HEK293T (cell line): Measurements from ENCODE around the gene CIAPIN1.
"Not testable (repeated sequence)": the region's sequence is repeated elsewhere in the genome, so short reads cannot be mapped to it uniquely, and the experiment has no call there.

Experiments used
- CTCF ChIA-PET: fragments of 350-600 bp; formaldehyde crosslinking; extraction: SDS; loops from one replicate; lab custom pipeline; 2021; ENCODE audit warnings: antibody characterized with exemption, inconsistent platforms; lab: Yijun Ruan, JAX
- POLR2A ChIA-PET: fragments of 350-600 bp; formaldehyde crosslinking; extraction: SDS; loops from one replicate; lab custom pipeline; 2020; ENCODE audit warnings: antibody characterized with exemption, inconsistent platforms; lab: Yijun Ruan, JAX
- DNase-seq: peaks from one replicate; pipeline ENCODE4 v3.0.0; 2012; ENCODE audit warnings: mixed read lengths; ENCODE audit errors: extremely low spot score
- ARNT ChIP-seq: fragments of 450-650 bp; IDR thresholded peaks from 2 replicates; pipeline ENCODE4 v1.6.1; 2017; ENCODE audit warnings: mild to moderate bottlenecking
- BHLHE40 ChIP-seq: fragments of 450-650 bp; IDR thresholded peaks from 2 replicates; pipeline ENCODE4 v1.6.1; 2016; ENCODE audit warnings: mild to moderate bottlenecking, moderate library complexity, borderline replicate concordance
- CTBP1 ChIP-seq: fragments of 450-650 bp; IDR thresholded peaks from 2 replicates; pipeline ENCODE4 v1.6.1; 2016; ENCODE audit warnings: borderline replicate concordance
- ELF4 ChIP-seq: fragments of 450-650 bp; IDR thresholded peaks from 2 replicates; pipeline ENCODE4 v1.6.1; 2017; ENCODE audit warnings: antibody characterized with exemption
- FOXA1 ChIP-seq: fragments of 450-650 bp; IDR thresholded peaks from 2 replicates; pipeline ENCODE4 v1.6.1; 2016; ENCODE audit warnings: mild to moderate bottlenecking
- FOXK2 ChIP-seq: fragments of 450-650 bp; IDR thresholded peaks from 2 replicates; pipeline ENCODE4 v1.6.1; 2016; ENCODE audit warnings: mild to moderate bottlenecking
- FOXM1 ChIP-seq: fragments of 450-650 bp; IDR thresholded peaks from 2 replicates; pipeline ENCODE4 v1.6.1; 2017; ENCODE audit warnings: mild to moderate bottlenecking, borderline replicate concordance
- HDGF ChIP-seq: fragments of 450-650 bp; IDR thresholded peaks from 2 replicates; pipeline ENCODE4 v1.6.1; 2017; ENCODE audit warnings: antibody characterized with exemption, borderline replicate concordance
- L3MBTL2 ChIP-seq: fragments of 450-650 bp; conservative IDR thresholded peaks from 2 replicates; pipeline ENCODE4 v1.6.1; 2016; ENCODE audit warnings: mild to moderate bottlenecking
- LEF1 ChIP-seq: fragments of 450-650 bp; IDR thresholded peaks from 2 replicates; pipeline ENCODE4 v1.6.1; 2017; ENCODE audit warnings: mild to moderate bottlenecking, borderline replicate concordance
- NFRKB ChIP-seq: fragments of 450-650 bp; IDR thresholded peaks from 2 replicates; pipeline ENCODE4 v1.6.1; 2016; ENCODE audit warnings: mild to moderate bottlenecking, moderate library complexity
- SP1 ChIP-seq: fragments of 450-650 bp; IDR thresholded peaks from 2 replicates; pipeline ENCODE4 v1.6.1; 2017
- SUZ12 ChIP-seq: fragments of 450-650 bp; IDR thresholded peaks from 2 replicates; pipeline ENCODE4 v1.6.1; 2016; ENCODE audit warnings: mild to moderate bottlenecking
- TARDBP ChIP-seq: fragments of 450-650 bp; IDR thresholded peaks from 2 replicates; pipeline ENCODE4 v1.6.1; 2016
- ZNF384 ChIP-seq: fragments of 450-650 bp; IDR thresholded peaks from 2 replicates; pipeline ENCODE4 v1.6.1; 2016
- TF ChIP-seq, protein P1 (sequence below): fragments of 450-650 bp; IDR thresholded peaks from 2 replicates; pipeline ENCODE4 v1.6.1; 2016

The CIAPIN1 gene

DNA sequence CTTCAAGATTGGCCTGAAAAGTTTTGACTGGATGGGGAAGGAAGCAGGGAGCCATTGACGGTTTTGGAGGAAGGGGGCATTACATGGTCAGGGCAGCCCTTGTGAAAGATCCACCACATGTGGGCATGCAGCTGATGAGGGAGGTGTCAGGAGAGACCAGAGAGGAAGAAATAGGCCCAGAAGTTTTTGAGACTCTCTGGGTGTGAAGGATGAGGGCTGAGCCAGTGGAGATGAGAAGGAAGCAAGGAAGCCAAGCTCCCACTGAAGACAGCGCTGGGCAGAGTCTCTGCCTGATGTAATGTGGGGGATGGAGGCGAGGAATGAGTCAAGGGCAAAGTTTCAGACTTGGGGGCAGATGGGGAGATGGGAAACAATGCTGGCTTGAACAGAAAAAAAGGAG, 42.1 kb downstream of the CIAPIN1 start:
- no peak for DNase-seq
- POLR2A ChIA-PET: interaction anchor here (1.9 kb wide), 1 partner anchor 12 kb away, joined by 6 read pairs; no protein-coding TSS in a partner anchor
- TF ChIP-seq CTBP1: no peak
- no peak for TF ChIP-seq BHLHE40
- TF ChIP-seq FOXK2: no peak
- TF ChIP-seq L3MBTL2: no peak
- no peak for TF ChIP-seq TARDBP
- no peak for TF ChIP-seq ZNF384
- no peak for TF ChIP-seq ELF4
- TF ChIP-seq HDGF: no peak
- TF ChIP-seq FOXA1: no peak
- TF ChIP-seq FOXM1: no peak
- no peak for TF ChIP-seq SUZ12
- TF ChIP-seq NFRKB: no peak
- TF ChIP-seq SP1: no peak
- no peak for TF ChIP-seq ARNT
- TF ChIP-seq, protein P1, sequence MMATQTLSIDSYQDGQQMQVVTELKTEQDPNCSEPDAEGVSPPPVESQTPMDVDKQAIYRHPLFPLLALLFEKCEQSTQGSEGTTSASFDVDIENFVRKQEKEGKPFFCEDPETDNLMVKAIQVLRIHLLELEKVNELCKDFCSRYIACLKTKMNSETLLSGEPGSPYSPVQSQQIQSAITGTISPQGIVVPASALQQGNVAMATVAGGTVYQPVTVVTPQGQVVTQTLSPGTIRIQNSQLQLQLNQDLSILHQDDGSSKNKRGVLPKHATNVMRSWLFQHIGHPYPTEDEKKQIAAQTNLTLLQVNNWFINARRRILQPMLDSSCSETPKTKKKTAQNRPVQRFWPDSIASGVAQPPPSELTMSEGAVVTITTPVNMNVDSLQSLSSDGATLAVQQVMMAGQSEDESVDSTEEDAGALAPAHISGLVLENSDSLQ: no peak
- TF ChIP-seq LEF1: no peak

DNA sequence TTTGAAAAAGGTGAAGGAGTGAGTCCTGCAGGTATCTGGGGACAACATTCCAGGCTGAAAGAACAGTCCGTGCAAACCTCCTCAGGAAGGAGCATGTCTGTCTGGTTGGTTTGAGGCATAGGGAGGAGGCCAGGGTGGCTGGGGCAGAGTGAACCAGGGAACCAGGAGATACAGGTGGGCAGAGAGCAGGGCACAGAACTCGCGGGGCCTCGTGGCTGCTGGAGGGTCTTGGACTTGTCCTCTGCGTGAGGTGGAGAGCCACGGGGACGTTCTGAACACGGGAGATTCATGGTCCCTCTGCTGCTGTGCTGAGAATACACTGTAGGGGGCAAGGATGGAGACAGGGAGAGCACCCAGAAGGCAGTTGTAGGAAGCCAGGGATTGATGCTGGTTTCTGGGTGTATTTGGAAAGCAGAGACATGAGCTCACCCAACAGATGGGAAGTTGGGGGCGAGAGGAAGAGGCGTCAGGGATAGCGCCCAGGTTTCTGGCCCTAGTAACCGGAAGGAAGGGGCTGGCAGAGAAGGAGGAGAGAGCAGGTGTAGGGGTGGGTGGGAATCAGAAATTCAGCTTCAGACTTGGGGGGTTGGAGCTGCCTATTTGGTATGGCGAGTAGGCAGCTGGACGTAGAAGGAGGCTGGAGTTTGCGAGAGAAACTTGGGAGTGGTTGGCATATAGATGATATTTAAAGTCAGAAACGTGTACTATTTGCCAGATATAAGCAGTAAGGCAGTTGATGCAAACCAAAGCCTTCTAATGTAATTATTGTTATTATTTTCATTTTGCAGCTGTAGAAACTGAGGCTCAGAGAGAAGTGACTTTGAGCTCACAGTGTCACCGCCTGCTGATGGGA, 43.0 kb downstream of the CIAPIN1 start, which contains the start of gene CCL17:
Gene CCL17 (plus strand): TSS at position 803 of the 853 bp plus-strand sequence. CDS start 9,166 bp downstream, outside the sequence.
- POLR2A ChIA-PET: interaction anchor here (1.9 kb wide), 1 partner anchor 12 kb away, joined by 6 read pairs; no protein-coding TSS in a partner anchor
- DNase-seq: no peak
- no peak for TF ChIP-seq BHLHE40
- TF ChIP-seq HDGF: no peak
- TF ChIP-seq FOXM1: no peak
- no peak for TF ChIP-seq SP1
- no peak for TF ChIP-seq SUZ12
- no peak for TF ChIP-seq CTBP1
- TF ChIP-seq FOXA1: no peak
- TF ChIP-seq TARDBP: no peak
- CTCF ChIA-PET: interaction anchor here (2.0 kb wide), 1 partner anchor 13 kb away, joined by 11 read pairs; no protein-coding TSS in a partner anchor

More for the DNA sequence above, 42.1 kb downstream of the CIAPIN1 start:
- CTCF ChIA-PET: interaction anchor here (0.7 to 2.0 kb wide), 2 partner anchors 12 to 17 kb away, joined by 3 to 11 read pairs; no protein-coding TSS in a partner anchor

DNA sequence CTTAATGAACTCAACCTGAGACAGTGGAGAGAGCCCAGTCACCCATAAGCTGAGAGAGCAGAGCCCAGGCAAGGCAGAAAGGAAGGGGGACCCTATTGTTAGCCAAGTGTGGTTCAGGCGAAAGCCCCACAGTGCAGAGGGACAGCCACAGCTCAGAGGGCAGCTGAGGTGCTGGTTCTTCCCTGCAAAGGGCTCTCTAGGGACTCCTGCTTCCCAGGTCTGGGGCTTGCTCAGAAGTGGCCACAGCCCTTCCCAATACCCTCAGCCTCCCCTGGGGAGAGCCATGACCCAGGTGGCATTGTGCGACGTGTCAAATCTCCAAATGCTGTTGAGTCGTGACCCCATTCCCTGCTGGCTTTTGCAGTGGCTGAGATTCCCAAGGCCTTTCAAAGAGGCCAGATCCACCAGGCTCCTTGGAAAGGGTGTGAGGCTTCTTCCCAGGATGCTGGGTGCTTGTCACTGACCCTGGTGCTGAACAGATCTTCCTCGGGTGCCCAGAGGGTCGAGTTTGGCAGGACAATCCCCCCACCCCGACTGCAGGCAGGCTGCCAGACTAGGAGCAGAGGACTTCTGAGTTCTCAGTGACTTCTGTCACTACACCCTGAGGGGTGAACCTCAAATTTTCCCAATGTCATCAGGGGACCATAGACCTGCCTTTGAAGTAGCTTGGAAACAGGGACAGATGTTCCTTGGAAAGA, 45.1 kb downstream of the CIAPIN1 start:
- CTCF ChIA-PET: interaction anchor here (0.5 kb wide), 1 partner anchor 15 kb away, joined by 3 read pairs; no protein-coding TSS in a partner anchor
- no peak for DNase-seq
- POLR2A ChIA-PET: no interaction called here
- no peak for TF ChIP-seq NFRKB
- TF ChIP-seq LEF1: no peak
- no peak for TF ChIP-seq FOXK2
- TF ChIP-seq ARNT: no peak
- TF ChIP-seq SUZ12: no peak
- no peak for TF ChIP-seq HDGF
- no peak for TF ChIP-seq SP1
- no peak for TF ChIP-seq L3MBTL2
- no peak for TF ChIP-seq FOXA1
- TF ChIP-seq, protein P1: no peak
- no peak for TF ChIP-seq ELF4
- no peak for TF ChIP-seq CTBP1
- TF ChIP-seq FOXM1: no peak
- TF ChIP-seq BHLHE40: no peak
- no peak for TF ChIP-seq TARDBP

DNA sequence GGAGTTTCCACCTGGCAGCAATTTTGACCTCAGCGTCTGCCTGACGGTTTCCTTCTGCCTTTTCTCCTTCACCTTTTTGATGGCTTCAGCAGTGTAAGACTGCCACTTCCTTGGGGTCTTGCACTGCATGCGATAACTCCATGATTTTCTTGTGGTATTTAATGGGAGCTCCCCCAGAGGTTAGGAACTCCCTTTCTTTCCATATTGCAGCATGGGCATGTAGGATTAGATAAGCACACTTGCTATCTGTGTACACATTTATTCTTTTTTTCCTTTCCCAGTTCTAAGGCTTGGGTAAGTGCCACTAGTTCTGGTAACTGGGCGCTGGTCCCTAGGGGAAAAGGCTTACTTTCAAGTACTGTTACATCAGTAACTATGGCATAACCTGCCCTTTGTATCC, 49.7 kb downstream of the CIAPIN1 start:
- CTCF ChIA-PET, POLR2A ChIA-PET, DNase-seq: not testable (repeated sequence)

DNA sequence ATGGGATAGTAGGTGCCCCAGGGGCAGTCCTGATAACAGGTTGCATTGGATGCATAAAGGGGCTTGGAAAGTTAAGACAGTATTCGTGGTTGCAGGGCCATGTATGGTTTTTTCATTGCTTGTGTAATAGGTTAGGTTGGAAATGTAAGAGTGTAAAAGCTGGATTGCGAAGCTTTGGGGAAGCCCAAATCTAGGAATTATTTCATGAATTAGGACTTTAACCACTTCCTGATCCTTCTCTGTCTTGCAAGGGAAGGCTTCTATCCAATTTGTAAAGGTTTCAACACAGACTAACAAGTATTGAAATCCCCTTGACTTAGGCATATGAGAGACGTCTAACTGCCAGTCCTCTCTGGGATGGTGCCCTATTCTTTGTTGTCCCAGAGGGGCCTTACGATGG, 50.4 kb downstream of the CIAPIN1 start:
- TF ChIP-seq SP1 (no peak), FOXA1 (no peak), BHLHE40 (no peak), L3MBTL2 (no peak), HDGF (no peak), CTBP1 (no peak), SUZ12 (no peak), ELF4 (no peak), FOXK2 (no peak), FOXM1 (no peak), LEF1 (no peak), ZNF384 (no peak), TARDBP (no peak), NFRKB (no peak), ARNT (no peak)
- TF ChIP-seq, protein P1: no peak
- ChIA-PET POLR2A (no interaction called here), CTCF (interaction anchor here (0.6 kb wide), 1 partner anchor 129 kb away, joined by 3 read pairs; no protein-coding TSS in a partner anchor)
- no peak for DNase-seq
